ENCODE data around the gene IFT20.

IFT20 gene

GRCh38 chr17:28335201-28335958 is at the start of gene IFT20, which contains the start of gene TNFAIP1:
IFT20 (minus strand) TSS chr17:28335472; CDS start chr17:28331985, 3,487 bp downstream.
TNFAIP1 (plus strand) TSS chr17:28335761; CDS start chr17:28339522, 3,761 bp downstream.
- TF ChIP-seq CTCF (IDR thresholded peaks at IDR 0.05; ENCODE audit: low read depth, low read length, missing control alignments) = no peak

GRCh38 chr17:28385037-28385400 is 49.7 kb upstream of the IFT20 start:
- no peak for DNase-seq (ENCODE audit: low read depth)
- peak overlapping the region; percentile 67 for H3K4me3 ChIP-seq (ENCODE audit: low read depth, low read length)
- TF ChIP-seq CTCF (IDR thresholded peaks at IDR 0.05; ENCODE audit: low read depth, low read length, missing control alignments) = no peak

More at GRCh38 chr17:28335201-28335958, at the start of gene IFT20, which contains the start of gene TNFAIP1:
- DNase-seq (ENCODE audit: low read depth) = peak; percentile 99
- peak within 1 kb of the TSS; percentile 77 for H3K4me3 ChIP-seq (ENCODE audit: low read depth, low read length)

- TF ChIP-seq CTCF (IDR thresholded peaks at IDR 0.05; ENCODE audit: low read depth, low read length, missing control alignments) = no peak
- no peak for DNase-seq (ENCODE audit: low read depth)
- peak overlapping the region; percentile 67 for H3K4me3 ChIP-seq (ENCODE audit: low read depth, low read length)
These were observed 49.2 kb upstream of the IFT20 start for GRCh38 chr17:28384281-28385036.

- TF ChIP-seq CTCF (IDR thresholded peaks at IDR 0.05; ENCODE audit: low read depth, low read length, missing control alignments) = peak; percentile 57
- no peak overlapping the region for H3K4me3 ChIP-seq (ENCODE audit: low read depth, low read length)
- no peak for DNase-seq (ENCODE audit: low read depth)
These were observed 46.0 kb upstream of the IFT20 start for GRCh38 chr17:28381141-28381825.

GRCh38 chr17:28379814-28380801 is 44.8 kb upstream of the IFT20 start:
- no peak for DNase-seq (ENCODE audit: low read depth)
- no peak overlapping the region for H3K4me3 ChIP-seq (ENCODE audit: low read depth, low read length)
- no peak for TF ChIP-seq CTCF (IDR thresholded peaks at IDR 0.05; ENCODE audit: low read depth, low read length, missing control alignments)

- peak overlapping the region; percentile 54 for H3K4me3 ChIP-seq (ENCODE audit: low read depth, low read length)
- no peak for TF ChIP-seq CTCF (IDR thresholded peaks at IDR 0.05; ENCODE audit: low read depth, low read length, missing control alignments)
- no peak for DNase-seq (ENCODE audit: low read depth)
These were observed 37.6 kb upstream of the IFT20 start for GRCh38 chr17:28372945-28373274.

All from GM12864 (cell line).